Suprapubic skin (tissue), 4 donors: ENCODE data around the gene SORCS1.

Experiments used
- CTCF ChIP-seq, 2 donors: fragments of 200-600 bp in 1 of 2; fragments of 450-650 bp in 1 of 2; sonication (generic) in 1 of 2; IDR thresholded peaks; one replicate each; pipeline ENCODE4 v1.5.1; 2016 to 2019; ENCODE audit warnings: antibody characterized with exemption in 2 of 2, mild to moderate bottlenecking in 1 of 2, moderate library complexity in 1 of 2
- EP300 ChIP-seq: sonication (generic); formaldehyde crosslinking; IDR thresholded peaks from one replicate; pipeline ENCODE4 v1.6.1; 2017; ENCODE audit warnings: antibody characterized with exemption
- POLR2A ChIP-seq, 2 donors: fragments of 450-650 bp; IDR thresholded peaks; one replicate each; pipeline ENCODE4 v1.6.1; 2017; ENCODE audit warnings: antibody characterized with exemption in 2 of 2, mild to moderate bottlenecking in 2 of 2, moderate library complexity in 2 of 2
- POLR2AphosphoS5 ChIP-seq, 3 donors: sonication (generic); formaldehyde crosslinking; IDR thresholded peaks; one replicate each; pipeline ENCODE4 v1.6.1; 2017; ENCODE audit warnings: antibody characterized with exemption in 3 of 3

- TF ChIP-seq CTCF (IDR thresholded peaks at IDR 0.05) (no peak), POLR2AphosphoS5 (IDR thresholded peaks at IDR 0.05) (no peak), POLR2A (IDR thresholded peaks at IDR 0.05) (no peak), EP300 (no peak)
These were observed 15.6 kb downstream of the SORCS1 start for GRCh38 chr10:107148906-107149305.
